Effector memory CD4-positive, alpha-beta T cell (primary cell): ENCODE measurements around the gene AP3B2.

Experiments
- DNase-seq, 3 donors: peaks; one replicate each; pipeline ENCODE4 v3.0.0-alpha.2; 2020
- H3K27ac ChIP-seq: 2 replicates; pipeline ENCODE4 v1.7.0; 2013; ENCODE audit warnings: mild to moderate bottlenecking, low read length, moderate library complexity; ENCODE audit not compliant: insufficient read depth, poor library complexity, severe bottlenecking
- H3K27me3 ChIP-seq: replicated peaks from 2 replicates; pipeline ENCODE4 v1.7.0; 2013; ENCODE audit warnings: mild to moderate bottlenecking, low read length; ENCODE audit not compliant: insufficient read depth, control insufficient read depth, poor library complexity, severe bottlenecking
- H3K36me3 ChIP-seq: 2 replicates; pipeline ENCODE4 v1.7.0; 2013; ENCODE audit warnings: mild to moderate bottlenecking, low read length, moderate library complexity; ENCODE audit not compliant: control insufficient read depth, insufficient read depth
- H3K4me1 ChIP-seq: 2 replicates; pipeline ENCODE4 v1.7.0; 2013; ENCODE audit warnings: low read length, mild to moderate bottlenecking; ENCODE audit not compliant: control insufficient read depth, insufficient read depth, poor library complexity, severe bottlenecking
- H3K4me3 ChIP-seq: 2 replicates; pipeline ENCODE4 v1.7.0; 2013; ENCODE audit warnings: low read length, low read depth, mild to moderate bottlenecking; ENCODE audit not compliant: insufficient read depth, poor library complexity, severe bottlenecking
- H3K9me3 ChIP-seq: 2 replicates; pipeline ENCODE4 v1.7.0; 2013; ENCODE audit warnings: mild to moderate bottlenecking, low read length, moderate library complexity; ENCODE audit not compliant: control insufficient read depth
- total RNA-seq, 3 donors: gene quantifications; one replicate each; lab custom pipeline; 2026; lab: John Stamatoyannopoulos, UW

AP3B2 gene
- 0.35 to 0.52 (median 0.39) reads per million in 3 donors for total RNA-seq

- no peaks in the 10 kb centered on the region for H3K27me3 ChIP-seq
- peak within 1 kb of the TSS; percentile 18 for H3K27ac ChIP-seq
- H3K4me1 ChIP-seq: peaks cover 5% of the 10 kb centered on the region
- no peaks in the 10 kb centered on the region for H3K36me3 ChIP-seq
- peak within 1 kb of the TSS; percentile 72 for H3K4me3 ChIP-seq
- no peaks in the 10 kb centered on the region for H3K9me3 ChIP-seq
- peak; percentile 22 to 45 (median 35) for DNase-seq
Observed at GRCh38 chr15:82709421-82710207, at the start of gene AP3B2. TSS of gene AP3B2 (minus strand) at chr15:82709875. CDS start at chr15:82709706, 169 bp downstream.

GRCh38 chr15:82751308-82751707 is 41.6 kb upstream of the AP3B2 start:
- Histone ChIP-seq H3K4me3 (peak overlapping the region; percentile 88), H3K36me3 (peaks cover 24% of the 10 kb centered on the region)

GRCh38 chr15:82750831-82751180 is 41.1 kb upstream of the AP3B2 start:
- Histone ChIP-seq H3K9me3 (no peaks in the 10 kb centered on the region), H3K4me3 (peak overlapping the region; percentile 88), H3K27ac (peak overlapping the region; percentile 76), H3K27me3 (no peaks in the 10 kb centered on the region), H3K4me1 (peaks cover 20% of the 10 kb centered on the region), H3K36me3 (peaks cover 19% of the 10 kb centered on the region)
- DNase-seq: peak in 1 of 3 donors; percentile 1

More at GRCh38 chr15:82751308-82751707, 41.6 kb upstream of the AP3B2 start:
- H3K27me3 ChIP-seq: no peaks in the 10 kb centered on the region
- DNase-seq: no peak
- no peak overlapping the region for H3K27ac ChIP-seq
- H3K4me1 ChIP-seq: peaks cover 20% of the 10 kb centered on the region
- H3K9me3 ChIP-seq: no peaks in the 10 kb centered on the region

- H3K4me1 ChIP-seq: peaks cover 20% of the 10 kb centered on the region
- H3K9me3 ChIP-seq: no peaks in the 10 kb centered on the region
- peak overlapping the region; percentile 88 for H3K4me3 ChIP-seq
- peak overlapping the region; percentile 76 for H3K27ac ChIP-seq
- H3K27me3 ChIP-seq: no peaks in the 10 kb centered on the region
- DNase-seq: peak; percentile 59 to 73 (median 72)
- H3K36me3 ChIP-seq: peaks cover 12% of the 10 kb centered on the region
Observed at GRCh38 chr15:82749951-82750830, 40.5 kb upstream of the AP3B2 start.

- H3K9me3 ChIP-seq: no peaks in the 10 kb centered on the region
- no peak for DNase-seq
- no peak overlapping the region for H3K27ac ChIP-seq
- no peak overlapping the region for H3K4me3 ChIP-seq
- peaks cover 20% of the 10 kb centered on the region for H3K4me1 ChIP-seq
- H3K36me3 ChIP-seq: peaks cover 4% of the 10 kb centered on the region
- no peaks in the 10 kb centered on the region for H3K27me3 ChIP-seq
Observed at GRCh38 chr15:82748315-82748714, 38.6 kb upstream of the AP3B2 start.

- no peak for DNase-seq
- H3K27ac ChIP-seq: no peak overlapping the region
- no peaks in the 10 kb centered on the region for H3K27me3 ChIP-seq
- H3K4me1 ChIP-seq: no peaks in the 10 kb centered on the region
- no peaks in the 10 kb centered on the region for H3K36me3 ChIP-seq
- no peaks in the 10 kb centered on the region for H3K9me3 ChIP-seq
- no peak overlapping the region for H3K4me3 ChIP-seq
Observed at GRCh38 chr15:82743810-82744209, 34.1 kb upstream of the AP3B2 start.

- no peaks in the 10 kb centered on the region for H3K9me3 ChIP-seq
- H3K4me1 ChIP-seq: no peaks in the 10 kb centered on the region
- DNase-seq: no peak
- no peaks in the 10 kb centered on the region for H3K36me3 ChIP-seq
- H3K27me3 ChIP-seq: no peaks in the 10 kb centered on the region
- H3K4me3 ChIP-seq: no peak overlapping the region
- H3K27ac ChIP-seq: no peak overlapping the region
Observed at GRCh38 chr15:82742134-82742533, 32.5 kb upstream of the AP3B2 start.

GRCh38 chr15:82739086-82739485 is 29.4 kb upstream of the AP3B2 start:
- no peak overlapping the region for H3K27ac ChIP-seq
- DNase-seq: no peak
- no peaks in the 10 kb centered on the region for H3K27me3 ChIP-seq
- H3K36me3 ChIP-seq: no peaks in the 10 kb centered on the region
- no peaks in the 10 kb centered on the region for H3K9me3 ChIP-seq
- no peak overlapping the region for H3K4me3 ChIP-seq
- no peaks in the 10 kb centered on the region for H3K4me1 ChIP-seq

- Histone ChIP-seq H3K27me3 (no peaks in the 10 kb centered on the region), H3K4me3 (no peak overlapping the region), H3K9me3 (no peaks in the 10 kb centered on the region), H3K4me1 (no peaks in the 10 kb centered on the region), H3K27ac (no peak overlapping the region), H3K36me3 (no peaks in the 10 kb centered on the region)
- no peak for DNase-seq
Observed at GRCh38 chr15:82737975-82738374, 28.3 kb upstream of the AP3B2 start.

- Histone ChIP-seq H3K36me3 (no peaks in the 10 kb centered on the region), H3K4me1 (no peaks in the 10 kb centered on the region), H3K27me3 (no peaks in the 10 kb centered on the region), H3K27ac (no peak overlapping the region), H3K9me3 (no peaks in the 10 kb centered on the region), H3K4me3 (no peak overlapping the region)
- no peak for DNase-seq
Observed at GRCh38 chr15:82731527-82731926, 21.9 kb upstream of the AP3B2 start.
